ENCODE data around the gene SH3RF1. TPM values are rescaled to one million over a fixed set of nuclear protein-coding genes. Genes with fewer than 3 reads are reported as not detected.

SH3RF1 gene
- total and polyA plus RNA-seq, 10 of the 15 experiments (the other 5 are each of a cell fraction or from before 2014, with no cell fraction given), result 4.5 to 22.5 (median 10.4) TPM

DNA sequence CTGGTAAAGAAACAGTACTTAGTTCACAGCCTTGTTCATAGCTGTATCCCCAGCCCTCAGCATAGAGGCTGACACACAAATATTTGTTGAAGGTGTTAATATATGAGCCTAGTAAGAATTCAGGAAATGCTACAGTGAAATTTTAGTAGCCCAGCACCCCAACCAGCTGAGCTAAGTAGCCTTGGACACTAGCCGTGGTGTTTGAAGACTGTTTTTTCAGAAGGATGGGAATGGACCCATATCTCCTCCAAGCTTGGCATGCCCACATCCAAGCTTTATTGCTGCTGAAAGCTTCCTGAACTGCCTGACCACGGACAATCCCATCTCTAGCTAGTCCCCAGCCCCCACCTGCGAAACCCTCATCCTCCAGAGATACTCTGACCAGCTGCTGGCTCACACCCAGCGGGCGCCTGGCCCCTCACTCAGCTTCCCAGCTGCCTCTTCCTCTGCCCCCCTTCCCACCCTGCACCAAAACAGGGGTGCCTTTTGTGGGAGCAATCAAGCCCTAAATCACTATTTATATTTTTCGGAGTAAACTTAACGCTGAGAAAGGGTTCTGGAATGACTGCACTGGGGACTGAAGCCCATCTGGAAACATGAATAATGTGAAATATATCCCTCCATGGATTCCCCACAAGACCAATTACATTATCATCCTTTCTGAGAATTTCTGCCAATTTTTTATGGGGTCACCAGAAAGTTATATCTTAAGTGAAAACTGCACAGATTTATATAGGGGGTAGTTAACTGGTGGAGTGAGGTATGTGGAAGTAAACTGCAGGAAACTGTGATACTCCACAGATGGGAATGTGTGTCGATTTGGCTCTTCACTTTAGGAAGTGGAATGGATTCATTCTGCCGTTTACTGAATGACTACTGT lies 219.6 kb downstream of the SH3RF1 start:
- WGBS (ENCODE audit: insufficient coverage, insufficient replicate concordance, low lambda C conversion rate, missing lambda C conversion rate), result 56% methylated on average over 9 of the region's 9 CpGs
- DNase-seq (ENCODE audit: low read depth, low spot score) (no peak), ATAC-seq (no peak), FAIRE-seq (no peak)
- no peak overlapping the region for H3K4me3 ChIP-seq
- H3K9ac ChIP-seq (ENCODE audit: control insufficient read depth, insufficient read depth, low read length), result no peak overlapping the region
- no peaks in the 10 kb centered on the region for H4K20me1 ChIP-seq (ENCODE audit: control insufficient read depth, insufficient read depth)
- H3K79me2 ChIP-seq (ENCODE audit: control insufficient read depth, insufficient read depth, low read length), result no peaks in the 10 kb centered on the region
- no TSS peak for BruUV-seq (replicated peaks)
- RAD21 ChIA-PET (ENCODE audit: unreplicated experiment), result no interaction called here
- H2AFZ ChIP-seq (ENCODE audit: control insufficient read depth, low read depth, low read length), result no peak overlapping the region
- H3K4me2 ChIP-seq (ENCODE audit: control insufficient read depth, insufficient read depth), result no peak overlapping the region
- CTCF ChIA-PET, result interaction anchor here (1.1 kb wide), 1 partner anchor 17 kb away, joined by 3 read pairs; no protein-coding TSS in a partner anchor
- SMC1A ChIA-PET (ENCODE audit: uncharacterized antibody, unreplicated experiment), result interaction anchor here (2.0 kb wide), 1 partner anchor 47 kb away, joined by 4 read pairs; no protein-coding TSS in a partner anchor
- H3K36me3 ChIP-seq (ENCODE audit: control insufficient read depth in 2 of 2, insufficient read depth in 2 of 2, low read length in 1 of 2), result no peaks in the 10 kb centered on the region
- H3K27me3 ChIP-seq (replicated peaks in 1 of 2; ENCODE audit: control insufficient read depth in 2 of 2, insufficient read depth in 2 of 2, low read length in 1 of 2), result no peaks in the 10 kb centered on the region
- POLR2A ChIA-PET, result interaction anchor here (0.5 kb wide), 1 partner anchor 17 kb away, joined by 4 read pairs; no protein-coding TSS in a partner anchor
- H3K9me3 ChIP-seq (replicated peaks; ENCODE audit: control insufficient read depth, insufficient read depth, low read length), result no peaks in the 10 kb centered on the region
- H3K27ac ChIP-seq (ENCODE audit: control insufficient read depth, insufficient read depth), result no peak overlapping the region
- intact Hi-C loops (cut with micrococcal nuclease; ENCODE audit: unreplicated experiment), result no loop called here
- H3K4me1 ChIP-seq (ENCODE audit: control insufficient read depth, insufficient read depth, low read length), result no peaks in the 10 kb centered on the region
- in situ Hi-C loops (cut with MboI), result no loop called here
- no peak for TF ChIP-seq FOXM1 (IDR thresholded peaks at IDR 0.05; ENCODE audit: low read depth, low read length)
- TF ChIP-seq PAX5 (IDR thresholded peaks at IDR 0.05; ENCODE audit: borderline replicate concordance, low read depth, low read length), result no peak
- TF ChIP-seq, protein P1, sequence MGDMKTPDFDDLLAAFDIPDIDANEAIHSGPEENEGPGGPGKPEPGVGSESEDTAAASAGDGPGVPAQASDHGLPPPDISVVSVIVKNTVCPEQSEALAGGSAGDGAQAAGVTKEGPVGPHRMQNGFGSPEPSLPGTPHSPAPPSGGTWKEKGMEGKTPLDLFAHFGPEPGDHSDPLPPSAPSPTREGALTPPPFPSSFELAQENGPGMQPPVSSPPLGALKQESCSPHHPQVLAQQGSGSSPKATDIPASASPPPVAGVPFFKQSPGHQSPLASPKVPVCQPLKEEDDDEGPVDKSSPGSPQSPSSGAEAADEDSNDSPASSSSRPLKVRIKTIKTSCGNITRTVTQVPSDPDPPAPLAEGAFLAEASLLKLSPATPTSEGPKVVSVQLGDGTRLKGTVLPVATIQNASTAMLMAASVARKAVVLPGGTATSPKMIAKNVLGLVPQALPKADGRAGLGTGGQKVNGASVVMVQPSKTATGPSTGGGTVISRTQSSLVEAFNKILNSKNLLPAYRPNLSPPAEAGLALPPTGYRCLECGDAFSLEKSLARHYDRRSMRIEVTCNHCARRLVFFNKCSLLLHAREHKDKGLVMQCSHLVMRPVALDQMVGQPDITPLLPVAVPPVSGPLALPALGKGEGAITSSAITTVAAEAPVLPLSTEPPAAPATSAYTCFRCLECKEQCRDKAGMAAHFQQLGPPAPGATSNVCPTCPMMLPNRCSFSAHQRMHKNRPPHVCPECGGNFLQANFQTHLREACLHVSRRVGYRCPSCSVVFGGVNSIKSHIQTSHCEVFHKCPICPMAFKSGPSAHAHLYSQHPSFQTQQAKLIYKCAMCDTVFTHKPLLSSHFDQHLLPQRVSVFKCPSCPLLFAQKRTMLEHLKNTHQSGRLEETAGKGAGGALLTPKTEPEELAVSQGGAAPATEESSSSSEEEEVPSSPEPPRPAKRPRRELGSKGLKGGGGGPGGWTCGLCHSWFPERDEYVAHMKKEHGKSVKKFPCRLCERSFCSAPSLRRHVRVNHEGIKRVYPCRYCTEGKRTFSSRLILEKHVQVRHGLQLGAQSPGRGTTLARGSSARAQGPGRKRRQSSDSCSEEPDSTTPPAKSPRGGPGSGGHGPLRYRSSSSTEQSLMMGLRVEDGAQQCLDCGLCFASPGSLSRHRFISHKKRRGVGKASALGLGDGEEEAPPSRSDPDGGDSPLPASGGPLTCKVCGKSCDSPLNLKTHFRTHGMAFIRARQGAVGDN (IDR thresholded peaks at IDR 0.05), result no peak

Data from GM12878 (cell line).